NCI-H82 (cell line): ENCODE measurements around the gene NR3C1.

Experiments
- DNase-seq: peaks from one replicate; lab custom pipeline; 2025; lab: John Stamatoyannopoulos, UW

NR3C1 gene

DNA sequence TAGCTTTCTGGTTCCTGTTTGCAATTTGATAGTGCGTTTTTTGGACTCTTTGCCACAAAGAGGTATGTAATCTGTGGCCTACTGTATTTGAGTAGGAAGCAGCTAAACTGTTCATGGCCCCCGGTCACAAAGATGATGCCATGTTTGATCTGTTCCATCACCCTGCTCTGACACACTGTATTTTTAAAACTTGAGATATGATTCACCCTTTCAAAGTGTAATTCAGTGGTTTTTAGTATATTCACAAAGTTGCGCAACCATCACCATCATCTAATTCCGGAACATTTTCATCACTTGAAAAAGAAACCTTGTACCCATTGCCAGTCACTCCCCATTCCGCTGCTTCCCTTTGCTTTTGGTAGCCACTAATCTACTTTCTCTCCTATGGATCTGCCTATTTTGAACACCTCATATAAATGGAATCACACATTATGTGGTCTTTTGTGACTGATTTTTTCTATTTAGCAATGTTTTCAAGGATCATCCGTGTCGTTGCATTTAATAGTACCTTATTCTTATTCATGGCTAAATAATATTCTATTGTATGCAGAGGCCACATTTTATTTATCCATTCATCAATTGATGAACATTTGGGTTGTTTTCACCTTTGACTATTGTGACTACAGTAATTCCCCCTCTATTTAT is 141.6 kb downstream of the NR3C1 start:
- no peak for DNase-seq

DNA sequence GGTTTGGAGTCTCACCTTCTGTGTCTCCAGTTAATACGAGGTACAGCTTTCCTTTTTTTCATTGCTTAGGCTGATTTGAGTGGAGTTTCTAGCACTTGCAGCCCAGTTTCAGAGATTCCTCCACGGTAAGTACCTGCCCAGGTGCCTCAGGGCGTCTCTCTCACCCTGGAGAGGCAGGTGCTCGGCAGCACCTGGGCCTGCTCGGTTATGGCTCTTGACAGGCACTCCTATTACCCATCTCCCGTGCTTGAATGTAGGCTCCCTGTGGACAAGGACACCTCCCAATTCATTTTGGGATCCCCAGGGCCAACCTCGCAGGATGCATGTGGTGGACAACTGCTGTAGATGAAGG is 144.3 kb downstream of the NR3C1 start:
- DNase-seq: no peak

DNA sequence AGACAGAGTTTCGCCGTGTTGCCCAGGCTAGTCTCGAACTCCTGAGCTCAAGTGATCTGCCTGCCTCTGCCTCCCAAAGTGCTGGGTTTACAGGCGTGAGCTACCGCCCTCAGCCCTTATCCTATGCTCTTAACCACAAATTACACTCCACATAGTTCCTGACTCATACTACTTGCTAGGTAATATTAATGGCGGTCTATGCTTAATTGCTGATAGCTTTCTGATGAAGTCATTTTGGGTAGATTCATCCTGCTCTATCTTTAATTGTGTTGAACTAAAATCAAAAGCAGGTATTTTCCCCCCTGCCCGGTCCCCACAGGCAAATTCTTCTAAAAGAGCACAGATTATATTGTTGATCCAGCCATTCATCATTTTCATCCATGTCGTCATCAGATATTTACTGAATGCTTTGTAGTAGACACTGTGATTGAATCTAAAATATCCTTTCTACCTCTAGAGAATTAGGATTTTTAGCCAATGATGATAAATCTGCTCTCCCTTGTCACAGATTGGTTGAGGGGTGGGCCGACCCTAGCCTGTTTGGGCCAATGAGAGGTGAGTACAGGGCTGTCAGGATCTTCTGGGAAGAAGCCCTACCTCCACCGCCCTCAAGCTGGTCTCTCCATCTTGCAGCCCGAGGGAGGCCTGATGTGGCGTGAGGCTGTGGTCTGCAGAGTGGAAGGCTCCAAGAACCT is 144.8 kb downstream of the NR3C1 start:
- no peak for DNase-seq

DNA sequence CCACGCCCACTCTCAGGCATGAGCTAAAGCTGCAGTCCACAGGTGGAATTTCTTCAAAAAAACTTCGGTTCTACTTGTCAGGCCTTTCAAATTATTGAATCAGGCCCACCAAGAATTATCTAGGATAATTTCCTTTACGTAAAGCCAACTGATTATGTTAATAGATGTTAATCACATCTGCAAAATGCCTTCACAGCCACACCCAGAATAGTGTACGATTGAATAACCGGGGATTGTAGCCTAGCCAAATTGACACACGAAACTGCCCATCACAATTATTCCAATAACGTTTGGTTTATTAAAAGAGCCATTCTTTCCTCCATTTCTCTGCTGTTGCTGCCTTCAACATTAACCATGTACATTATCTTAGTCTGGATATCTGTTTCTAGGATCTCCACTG is 148.7 kb downstream of the NR3C1 start:
- DNase-seq: no peak

DNA sequence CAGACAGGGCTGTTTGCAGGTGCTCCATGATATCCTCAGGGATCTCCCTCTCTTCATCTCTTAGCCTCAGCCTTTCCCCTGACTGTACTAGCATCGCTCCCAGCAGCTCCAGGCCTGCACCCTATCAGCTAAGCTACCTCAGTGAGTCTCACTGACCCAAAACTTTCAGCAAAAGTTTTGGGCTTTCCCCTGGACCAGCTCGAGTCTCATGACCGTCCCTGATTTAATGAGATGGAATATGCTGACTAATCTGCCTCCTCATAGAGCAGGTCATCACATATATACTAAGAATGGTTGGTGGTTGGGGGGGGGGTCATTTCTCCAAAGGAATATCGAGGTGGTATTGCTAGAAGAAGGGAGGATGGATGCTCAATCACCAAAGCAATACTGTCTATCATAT is 151.5 kb downstream of the NR3C1 start:
- DNase-seq: no peak

DNA sequence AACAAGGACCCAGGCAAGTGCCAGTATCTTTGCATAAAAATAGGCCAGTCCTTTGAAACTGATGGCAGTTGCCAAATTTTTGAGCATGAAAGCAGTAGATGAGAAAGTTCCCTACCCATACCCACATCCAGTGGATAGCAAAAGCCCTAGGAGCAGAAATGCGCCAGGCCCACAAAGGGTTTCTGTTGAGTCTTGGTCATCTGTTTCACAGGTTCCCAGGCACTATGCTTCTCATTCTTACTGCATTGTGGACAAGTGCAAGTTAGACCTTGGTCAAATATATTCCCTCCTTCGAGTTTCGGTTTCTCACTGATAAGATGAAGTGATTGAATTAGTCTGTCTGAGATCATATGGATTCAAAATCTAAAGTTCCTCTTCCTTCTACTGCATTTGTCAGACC is 152.3 kb downstream of the NR3C1 start:
- DNase-seq: no peak

DNA sequence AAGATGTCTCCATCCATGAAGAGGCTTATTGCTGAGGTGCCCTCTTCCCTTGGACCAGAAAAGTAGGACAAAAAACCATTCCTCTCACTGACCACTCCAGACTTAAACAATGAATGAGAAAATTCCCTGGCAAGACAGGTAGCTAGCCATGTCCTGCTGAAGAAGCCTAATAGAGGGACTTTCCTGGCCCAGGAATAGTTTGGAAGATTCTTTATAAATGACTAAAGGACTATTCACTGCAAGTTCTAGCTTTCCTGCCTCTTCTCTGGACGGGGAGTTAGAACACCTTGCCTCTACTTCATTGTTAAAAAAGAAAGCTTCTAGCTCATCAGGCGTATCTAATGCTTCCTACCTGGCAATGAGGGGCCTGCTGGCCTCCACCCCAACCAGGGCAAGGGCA is 153.6 kb downstream of the NR3C1 start:
- DNase-seq: no peak

DNA sequence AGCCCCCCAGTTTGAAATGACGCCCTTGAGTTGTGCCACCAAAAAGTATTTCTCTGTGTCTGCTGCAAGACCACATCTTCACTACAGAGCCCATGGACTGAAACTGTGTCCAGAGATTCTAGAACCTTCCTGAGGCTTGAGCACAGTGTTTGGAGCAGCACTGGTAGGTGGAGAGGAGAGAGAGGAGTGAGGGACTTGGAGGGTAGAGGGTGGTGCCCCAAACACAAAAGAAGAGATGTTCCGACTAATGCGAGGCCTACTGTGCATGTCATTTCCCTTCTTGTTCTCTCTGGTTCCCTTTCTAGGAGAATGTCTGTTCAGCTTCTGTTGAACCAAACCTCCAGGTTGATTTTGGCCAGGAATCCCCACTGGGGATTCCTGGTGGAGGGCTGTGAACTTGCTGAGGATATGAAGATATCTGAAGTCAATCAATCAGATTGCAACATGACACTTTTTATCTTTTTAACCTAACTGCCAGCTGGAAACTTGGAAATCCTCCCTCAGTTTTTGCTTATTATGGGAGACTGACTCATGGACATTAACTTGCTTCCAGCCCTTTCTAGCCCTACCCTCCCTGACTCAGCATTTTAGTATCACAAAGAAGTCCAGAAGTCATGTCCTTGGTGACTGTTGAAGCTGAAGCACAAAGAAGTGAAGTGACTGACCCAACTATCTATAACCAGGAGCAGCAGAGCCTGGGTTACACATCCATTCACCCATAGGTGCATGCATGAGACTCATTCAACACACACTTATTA is 154.5 kb downstream of the NR3C1 start:
- no peak for DNase-seq

DNA sequence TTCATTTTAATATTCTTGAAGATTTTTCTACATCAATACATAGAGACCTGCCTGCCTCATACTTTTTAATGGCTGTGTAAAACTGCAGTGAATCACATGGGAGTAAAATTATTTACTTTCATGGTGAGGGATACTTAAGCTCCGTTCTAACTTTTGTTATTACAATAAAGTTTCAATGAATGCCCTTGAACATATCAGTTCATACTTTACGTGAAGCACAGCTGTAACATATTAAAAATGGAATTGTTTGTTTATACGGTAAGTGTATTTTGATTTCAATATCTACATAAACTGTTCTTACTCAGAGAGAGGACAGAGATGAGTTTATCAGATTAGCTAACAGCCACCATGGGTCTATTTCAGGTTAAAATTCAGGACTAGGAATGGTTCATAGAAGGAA is 155.1 kb downstream of the NR3C1 start:
- no peak for DNase-seq

DNA sequence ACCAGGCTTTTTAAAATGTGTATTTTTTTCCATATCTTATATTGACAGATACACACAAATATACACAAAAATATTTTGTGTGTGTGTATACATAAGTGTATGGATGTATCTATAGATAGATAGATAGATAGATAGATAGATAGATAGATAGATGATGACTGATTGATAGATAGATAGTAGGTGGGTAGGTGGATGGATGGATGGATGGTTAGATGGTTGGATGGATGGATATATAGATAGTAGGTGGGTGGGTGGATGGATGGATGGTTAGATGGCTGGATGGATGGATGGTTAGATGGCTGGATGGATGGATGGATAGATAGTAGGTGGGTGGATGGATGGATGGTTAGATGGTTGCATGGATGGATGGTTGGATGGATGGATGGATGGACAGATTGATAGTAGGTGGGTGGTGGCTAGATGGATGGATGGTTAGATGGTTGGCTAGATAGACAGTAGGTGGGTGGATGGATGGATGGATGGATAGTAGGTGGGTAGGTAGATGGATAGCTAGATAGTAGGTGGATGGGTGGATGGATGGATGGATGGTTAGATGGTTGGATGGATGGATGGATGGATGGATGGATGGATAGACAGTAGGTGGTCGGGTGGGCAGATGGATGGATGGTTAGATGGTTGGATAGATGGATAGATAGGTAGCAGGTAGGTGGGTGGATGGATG is 156.2 kb downstream of the NR3C1 start:
- no peak for DNase-seq

DNA sequence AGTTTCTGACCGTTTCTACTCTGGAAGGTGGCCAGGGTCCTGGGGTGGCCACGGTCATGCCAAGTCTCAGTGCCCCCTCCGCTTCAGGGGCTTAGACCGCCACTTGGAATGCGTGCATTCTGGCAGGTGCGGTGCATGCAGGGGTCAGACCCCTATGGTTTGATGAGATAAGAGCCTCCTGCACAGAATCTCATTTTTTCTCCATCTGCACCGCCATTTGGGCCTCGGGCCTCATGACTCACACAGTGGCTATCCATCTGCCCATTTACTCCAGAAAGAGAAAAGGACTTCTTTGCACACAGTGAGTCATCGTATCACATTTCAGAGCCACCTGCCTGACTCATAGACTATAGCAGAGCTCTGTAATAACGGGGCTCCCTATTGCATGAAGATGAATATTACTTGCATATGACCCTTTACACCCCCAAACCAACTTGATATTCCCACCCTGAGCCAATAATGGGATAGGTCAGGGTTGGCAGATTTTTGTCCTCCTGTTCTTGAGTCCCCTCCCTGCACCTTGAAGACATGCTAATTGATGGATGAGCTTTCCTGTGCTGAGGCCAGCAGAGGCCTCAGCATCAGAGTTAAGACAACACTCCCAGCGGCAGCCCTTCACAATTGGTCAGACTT is 157.4 kb downstream of the NR3C1 start:
- DNase-seq: peak; percentile 56

DNA sequence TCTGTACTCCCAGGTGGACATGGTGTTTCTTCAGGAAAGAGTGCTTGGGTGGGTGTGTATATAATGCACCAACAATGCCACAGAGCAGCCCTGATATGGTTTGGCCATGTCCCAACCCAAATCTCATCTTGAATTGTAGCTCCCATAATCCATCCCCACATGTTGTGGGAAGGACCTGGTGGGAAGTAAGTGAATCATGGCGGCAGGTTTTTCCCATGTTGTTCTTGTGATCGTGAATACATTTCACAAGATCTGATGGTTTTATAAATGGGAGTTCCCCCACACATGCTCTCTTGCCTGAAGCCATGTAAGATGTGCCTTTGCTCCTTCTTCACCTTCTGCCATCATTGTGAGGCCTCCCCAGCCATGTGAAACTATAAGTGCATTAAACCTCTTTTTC is 158.5 kb downstream of the NR3C1 start:
- no peak for DNase-seq

DNA sequence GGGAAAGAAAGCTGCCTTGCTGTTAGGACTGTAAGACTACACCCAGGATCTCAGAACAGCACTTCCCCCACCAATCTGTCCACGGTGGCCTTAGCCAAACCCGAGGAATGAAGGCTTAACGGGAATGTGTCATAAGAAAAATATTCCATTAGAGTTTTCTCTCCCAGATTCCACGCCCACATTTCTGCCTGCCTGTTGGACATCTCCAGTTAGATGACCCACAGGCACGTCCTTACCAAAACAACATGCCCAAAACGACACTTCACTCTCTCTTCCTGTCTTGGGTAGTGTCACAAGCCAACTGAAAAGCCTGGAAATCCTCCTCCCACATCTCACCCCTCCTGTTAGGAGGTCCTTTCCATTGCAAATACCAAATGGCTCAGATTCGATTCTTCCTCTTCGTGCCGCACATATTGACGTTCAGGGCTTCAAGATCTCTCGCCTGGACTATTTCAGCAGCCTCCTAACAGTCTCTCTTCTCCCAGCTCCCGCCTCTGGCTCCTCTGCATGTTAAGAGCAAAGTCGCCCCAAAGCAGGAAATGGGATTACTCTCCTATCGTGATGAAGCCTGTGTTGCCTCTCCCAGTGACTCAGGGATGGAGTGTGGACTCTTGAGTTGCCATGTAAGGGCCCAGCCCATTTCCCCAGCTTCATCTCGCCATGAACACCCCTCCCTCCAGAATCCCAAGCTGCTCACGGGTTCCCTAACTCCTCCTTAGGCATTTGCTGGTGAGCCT is 159.3 kb downstream of the NR3C1 start:
- no peak for DNase-seq

DNA sequence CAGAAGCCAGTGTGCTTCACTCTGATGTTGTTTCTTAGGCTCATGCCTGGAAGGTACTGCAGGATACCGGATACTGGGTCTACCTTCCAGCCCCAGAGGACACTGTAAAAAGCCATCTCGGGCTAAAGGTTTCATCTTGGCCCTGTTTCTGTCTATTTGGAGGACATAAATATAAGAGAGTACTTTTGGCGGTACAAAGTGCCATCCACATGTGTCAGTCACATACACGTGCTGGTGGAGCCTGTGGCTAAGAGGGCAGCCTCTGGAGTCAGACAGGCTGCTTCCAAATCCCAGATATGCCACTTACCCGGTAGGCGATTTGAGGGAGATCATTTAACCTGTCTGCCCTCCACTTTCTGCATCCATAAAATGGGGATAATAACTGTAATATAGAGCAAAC is 160.4 kb downstream of the NR3C1 start:
- no peak for DNase-seq

DNA sequence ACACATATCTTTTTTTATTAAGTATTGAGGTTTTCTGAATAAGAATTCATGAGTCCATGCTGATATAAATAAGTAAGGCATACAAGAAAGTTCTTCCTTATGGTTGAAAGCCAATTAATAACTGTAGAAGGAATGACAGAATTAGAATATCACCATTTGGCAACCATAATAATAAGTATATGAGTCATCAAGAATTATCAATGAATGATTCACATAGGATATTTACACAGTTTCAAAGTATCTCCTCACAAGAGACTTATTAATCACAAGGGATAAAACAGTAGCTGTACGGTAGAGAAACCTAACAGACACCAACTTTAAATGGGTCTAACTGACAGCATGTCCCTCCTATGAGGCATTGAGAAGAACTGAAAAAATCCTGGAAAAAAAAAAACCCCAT is 161.6 kb downstream of the NR3C1 start:
- DNase-seq: no peak

DNA sequence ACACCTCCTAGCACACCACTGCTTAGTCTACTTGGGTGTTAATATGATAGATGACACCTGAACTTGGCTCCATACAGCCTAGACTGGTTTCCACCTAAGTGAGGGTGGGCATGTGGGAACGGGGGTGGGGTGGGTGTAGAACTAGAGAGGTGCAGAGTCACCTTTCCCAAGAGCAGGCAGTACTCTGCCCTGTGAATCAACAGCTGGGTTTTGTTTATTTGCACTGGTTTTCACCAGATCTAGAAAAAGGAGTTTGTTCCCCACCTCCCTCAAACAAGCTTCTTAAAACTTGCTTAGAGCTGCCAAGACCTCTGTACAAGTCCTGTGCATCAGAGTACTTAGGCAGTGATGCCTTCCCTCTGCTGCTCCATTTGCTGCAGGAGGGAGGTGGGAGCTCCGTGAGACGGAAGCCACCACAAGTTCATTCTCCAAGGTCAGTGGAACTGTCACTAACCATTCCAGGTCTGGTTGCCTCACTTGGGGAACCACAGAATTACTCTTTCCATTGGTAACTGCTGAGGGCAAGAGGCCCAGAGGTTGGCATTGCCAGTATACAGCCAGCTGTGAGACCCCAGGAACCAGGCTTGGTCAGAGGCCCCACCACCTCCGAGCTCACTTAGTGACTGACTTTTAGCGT is 163.5 kb downstream of the NR3C1 start:
- no peak for DNase-seq

DNA sequence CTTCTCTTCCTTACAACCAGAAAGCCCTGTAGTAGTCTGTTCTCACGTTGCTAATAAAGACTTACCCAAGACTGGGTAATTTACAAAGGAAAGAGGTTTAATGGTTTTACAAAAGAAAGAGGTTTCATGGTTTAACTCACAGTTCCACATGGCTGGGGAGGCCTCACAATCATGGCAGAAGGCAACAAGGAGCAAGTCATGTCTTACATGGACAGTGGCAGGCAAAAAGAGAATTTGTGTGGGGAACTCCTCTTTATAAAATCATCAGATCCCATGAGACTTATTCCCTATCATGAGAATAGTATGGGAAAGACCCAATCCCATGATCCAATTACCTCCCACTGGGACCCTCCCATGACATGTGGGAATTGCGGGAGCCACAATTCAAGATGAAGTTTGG is 164.9 kb downstream of the NR3C1 start:
- no peak for DNase-seq

DNA sequence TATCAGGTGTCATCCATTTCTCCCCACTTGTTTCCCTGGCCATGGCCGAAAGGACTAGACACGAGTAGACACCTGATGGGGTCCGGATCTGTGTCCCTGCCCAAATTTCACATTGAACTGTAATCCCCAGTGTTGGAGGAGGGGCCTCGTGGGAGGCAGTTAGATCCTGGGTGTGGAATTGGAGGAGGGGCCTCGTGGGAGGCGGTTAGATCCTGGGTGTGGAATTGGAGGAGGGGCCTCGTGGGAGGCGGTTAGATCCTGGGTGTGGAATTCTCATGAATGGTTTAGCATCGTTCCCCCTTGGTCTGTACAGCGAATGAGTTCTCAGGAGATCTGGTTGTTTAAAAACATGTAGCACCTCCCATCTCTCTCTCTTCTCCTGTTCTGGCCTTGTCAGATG is 165.8 kb downstream of the NR3C1 start:
- no peak for DNase-seq

DNA sequence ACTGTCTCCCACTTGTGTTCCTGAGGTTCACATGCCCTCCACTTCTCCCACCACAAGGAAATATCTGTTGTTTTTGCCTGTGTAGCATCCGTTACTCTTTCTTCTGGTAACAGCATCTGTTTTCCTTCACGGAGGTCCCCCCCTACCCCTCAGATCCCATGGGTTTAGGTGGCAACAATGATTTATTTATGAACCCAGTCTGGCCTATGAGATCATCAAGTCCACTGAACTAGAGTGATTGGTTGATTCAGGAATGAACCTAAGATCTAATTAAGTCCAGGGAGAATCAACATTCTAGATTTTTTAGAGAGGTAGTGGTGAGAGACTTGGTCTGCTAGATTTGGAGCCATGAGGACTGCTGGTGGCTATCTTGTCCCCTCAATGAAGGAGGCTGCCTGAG is 166.8 kb downstream of the NR3C1 start:
- no peak for DNase-seq

DNA sequence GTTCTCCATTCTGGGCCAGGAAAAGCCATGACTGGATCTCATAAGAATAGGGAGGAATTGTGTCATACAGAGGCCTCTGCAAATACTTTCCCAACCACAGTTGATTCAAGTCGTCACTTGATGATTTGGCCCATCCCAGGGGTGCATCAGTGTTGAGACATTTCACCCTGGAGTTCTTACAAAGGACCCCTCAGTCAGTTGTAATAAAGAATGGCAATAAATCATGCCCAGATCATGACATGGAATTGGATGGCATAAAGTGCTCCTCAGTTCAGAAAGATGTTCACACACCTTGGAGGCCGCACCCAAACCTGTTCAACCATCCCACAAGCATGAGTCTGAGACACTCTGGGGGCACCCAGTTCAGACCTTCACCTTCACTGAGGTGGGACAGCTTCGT is 168.1 kb downstream of the NR3C1 start:
- no peak for DNase-seq

DNA sequence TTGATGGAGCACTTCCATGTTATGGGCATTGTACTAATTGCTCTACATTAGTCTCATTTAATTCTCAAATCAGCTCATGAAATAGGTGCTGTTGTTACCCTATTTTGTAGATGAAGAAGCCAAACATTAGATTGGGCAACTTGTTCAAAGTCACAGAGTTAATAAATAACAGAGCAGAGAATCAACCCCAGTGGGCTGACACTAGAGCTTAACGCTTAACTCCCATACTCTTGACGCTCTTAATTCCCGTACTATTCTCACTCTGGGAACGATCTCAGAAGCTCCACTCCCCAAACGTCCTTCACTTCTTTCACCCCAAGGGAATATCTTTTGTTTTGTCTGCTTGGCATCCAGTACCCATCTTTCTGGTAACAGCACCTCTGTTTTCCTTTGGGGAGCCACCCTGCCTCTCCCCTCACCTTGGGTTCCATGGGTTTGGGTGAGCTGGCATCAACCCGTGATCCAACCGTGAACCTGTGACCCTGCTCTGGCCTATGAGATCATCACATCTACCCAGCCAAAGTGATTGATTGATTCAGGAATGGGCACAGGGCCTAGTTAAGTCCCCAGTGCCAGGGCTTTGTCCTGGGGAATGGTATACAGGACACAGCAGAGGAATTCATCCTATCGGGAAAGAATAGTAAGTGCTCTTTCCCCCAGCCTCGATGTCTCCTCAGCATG is 169.2 kb downstream of the NR3C1 start:
- no peak for DNase-seq
